ENCODE measurements around the gene ISG15.
"Not testable (repeated sequence)": the region's sequence is repeated elsewhere in the genome, so short reads cannot be mapped to it uniquely, and the experiment has no call there.

ISG15 gene

DNA sequence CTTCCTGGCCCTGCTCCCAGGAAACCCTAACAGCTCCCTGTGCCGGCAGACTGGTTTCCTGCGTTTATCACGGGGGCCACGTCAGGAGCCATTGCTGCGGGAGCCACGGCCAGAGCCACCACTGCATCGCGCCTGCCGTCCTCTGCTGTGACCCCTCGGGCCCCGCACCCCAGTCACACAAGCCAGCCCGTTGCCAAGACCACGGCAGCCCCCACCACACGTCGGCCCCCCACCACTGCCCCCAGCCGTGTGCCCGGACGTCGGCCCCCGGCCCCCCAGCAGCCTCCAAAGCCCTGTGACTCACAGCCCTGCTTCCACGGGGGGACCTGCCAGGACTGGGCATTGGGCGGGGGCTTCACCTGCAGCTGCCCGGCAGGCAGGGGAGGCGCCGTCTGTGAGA lies 34.7 kb downstream of the ISG15 start:
- no peak for DNase-seq

DNA sequence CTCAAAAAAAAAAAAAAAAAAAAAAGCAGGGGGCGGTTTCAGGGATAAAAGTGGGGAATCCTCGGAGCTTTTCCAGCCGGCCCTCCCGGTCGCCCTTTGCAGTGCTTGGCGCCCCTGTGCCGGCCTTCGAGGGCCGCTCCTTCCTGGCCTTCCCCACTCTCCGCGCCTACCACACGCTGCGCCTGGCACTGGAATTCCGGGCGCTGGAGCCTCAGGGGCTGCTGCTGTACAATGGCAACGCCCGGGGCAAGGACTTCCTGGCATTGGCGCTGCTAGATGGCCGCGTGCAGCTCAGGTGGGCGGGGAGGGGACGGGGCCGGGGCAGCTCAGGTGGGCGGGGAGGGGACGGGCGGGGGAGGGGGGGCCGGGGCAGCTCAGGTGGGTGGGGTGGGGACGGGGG lies 35.5 kb downstream of the ISG15 start:
- DNase-seq, result no peak

DNA sequence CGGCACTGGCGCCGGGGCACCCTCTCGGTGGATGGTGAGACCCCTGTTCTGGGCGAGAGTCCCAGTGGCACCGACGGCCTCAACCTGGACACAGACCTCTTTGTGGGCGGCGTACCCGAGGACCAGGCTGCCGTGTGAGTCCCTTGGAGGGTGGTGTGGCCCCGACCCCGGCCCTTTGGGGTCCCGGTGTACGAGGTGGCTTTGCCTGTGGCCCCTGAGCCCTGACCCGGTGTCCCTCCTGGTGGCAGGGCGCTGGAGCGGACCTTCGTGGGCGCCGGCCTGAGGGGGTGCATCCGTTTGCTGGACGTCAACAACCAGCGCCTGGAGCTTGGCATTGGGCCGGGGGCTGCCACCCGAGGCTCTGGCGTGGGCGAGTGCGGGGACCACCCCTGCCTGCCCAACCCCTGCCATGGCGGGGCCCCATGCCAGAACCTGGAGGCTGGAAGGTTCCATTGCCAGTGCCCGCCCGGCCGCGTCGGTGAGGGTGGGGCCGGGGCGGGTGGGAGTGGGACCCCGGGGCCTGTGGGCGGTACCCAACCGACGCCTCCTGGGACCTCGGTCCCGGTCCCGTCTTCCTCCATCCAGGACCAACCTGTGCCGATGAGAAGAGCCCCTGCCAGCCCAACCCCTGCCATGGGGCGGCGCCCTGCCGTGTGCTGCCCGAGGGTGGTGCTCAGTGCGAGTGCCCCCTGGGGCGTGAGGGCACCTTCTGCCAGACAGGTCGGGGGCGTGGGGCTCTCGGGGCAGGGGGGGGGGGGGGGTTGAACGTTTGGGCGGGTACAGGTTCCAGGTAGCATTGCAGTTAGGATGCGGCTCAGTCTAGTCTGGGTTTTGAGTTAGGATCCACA lies 36.2 kb downstream of the ISG15 start:
- no peak for DNase-seq

DNA sequence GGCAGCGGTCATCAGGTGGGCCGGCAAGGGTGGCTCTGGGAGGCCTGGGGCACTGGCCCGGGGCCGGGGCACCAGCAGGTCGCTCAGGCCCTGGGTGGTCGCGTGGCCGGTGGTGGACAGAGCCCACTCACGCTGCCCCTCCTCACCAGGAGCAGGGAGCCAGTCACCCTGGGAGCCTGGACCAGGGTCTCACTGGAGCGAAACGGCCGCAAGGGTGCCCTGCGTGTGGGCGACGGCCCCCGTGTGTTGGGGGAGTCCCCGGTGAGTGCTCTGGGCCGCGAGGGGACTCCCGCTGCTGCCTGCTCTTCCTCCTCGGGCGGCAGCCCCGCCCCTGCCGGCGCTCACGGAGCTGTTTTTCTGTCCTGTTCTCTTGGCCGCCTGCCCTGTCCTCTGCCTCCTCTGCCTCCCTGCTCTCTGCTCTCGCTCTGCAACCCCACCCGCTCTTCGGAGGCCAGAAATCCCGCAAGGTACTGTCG lies 37.3 kb downstream of the ISG15 start:
- DNase-seq, result no peak

DNA sequence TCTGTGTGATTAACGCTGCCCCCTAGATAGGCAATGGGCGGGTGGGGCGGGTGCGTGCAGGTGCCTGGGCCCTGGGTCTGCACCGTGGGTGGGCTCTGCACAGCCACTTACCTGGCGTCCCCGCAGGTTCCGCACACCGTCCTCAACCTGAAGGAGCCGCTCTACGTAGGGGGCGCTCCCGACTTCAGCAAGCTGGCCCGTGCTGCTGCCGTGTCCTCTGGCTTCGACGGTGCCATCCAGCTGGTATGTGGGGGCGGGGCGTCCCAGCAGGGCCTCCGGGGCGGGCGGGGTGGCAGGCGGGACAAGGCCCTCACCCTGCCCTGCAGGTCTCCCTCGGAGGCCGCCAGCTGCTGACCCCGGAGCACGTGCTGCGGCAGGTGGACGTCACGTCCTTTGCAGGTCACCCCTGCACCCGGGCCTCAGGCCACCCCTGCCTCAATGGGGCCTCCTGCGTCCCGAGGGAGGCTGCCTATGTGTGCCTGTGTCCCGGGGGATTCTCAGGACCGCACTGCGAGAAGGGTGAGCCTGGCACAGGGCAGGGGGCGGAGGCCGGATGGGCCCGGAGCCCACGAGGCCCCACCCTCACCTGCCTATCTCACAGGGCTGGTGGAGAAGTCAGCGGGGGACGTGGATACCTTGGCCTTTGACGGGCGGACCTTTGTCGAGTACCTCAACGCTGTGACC lies 38.0 kb downstream of the ISG15 start:
- DNase-seq, result no peak

DNA sequence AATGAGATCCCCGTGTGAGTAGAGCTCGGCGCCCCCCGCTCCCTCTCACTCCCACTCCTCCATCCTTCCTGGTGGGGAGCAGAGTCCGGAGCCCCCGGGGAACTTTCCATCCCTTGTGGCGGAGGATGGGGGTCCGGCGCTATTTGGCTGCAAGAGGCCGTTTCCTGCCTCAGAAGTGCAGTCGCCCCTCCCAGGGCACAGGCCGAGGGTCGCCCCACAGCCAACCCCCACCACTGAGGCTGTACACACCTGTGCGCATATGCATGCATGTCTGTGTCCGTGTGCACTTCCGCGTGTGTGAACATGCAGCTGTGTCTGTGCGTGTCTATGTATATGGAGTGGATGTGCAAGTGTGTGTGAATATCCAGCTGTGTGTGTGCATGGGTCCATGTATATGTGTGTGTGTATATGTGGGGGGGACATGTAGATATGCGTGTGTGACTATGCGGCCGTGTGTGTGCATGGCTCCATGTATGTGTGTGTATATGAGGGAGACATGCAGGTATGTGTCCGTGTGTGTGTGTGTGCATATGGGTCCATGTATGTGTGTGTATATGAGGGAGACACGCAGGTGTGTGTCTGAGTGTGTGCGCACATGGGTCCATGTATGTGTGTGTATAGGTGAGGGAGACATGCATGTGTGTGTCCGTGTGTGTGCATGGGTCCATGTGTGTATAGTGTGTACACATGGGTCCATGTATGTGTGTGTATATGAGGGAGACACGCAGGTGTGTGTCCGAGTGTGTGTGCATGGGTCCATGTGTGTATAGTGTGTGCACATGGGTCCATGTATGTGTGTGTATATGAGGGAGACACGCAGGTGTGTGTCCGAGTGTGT lies 38.9 kb downstream of the ISG15 start:
- no peak for DNase-seq

DNA sequence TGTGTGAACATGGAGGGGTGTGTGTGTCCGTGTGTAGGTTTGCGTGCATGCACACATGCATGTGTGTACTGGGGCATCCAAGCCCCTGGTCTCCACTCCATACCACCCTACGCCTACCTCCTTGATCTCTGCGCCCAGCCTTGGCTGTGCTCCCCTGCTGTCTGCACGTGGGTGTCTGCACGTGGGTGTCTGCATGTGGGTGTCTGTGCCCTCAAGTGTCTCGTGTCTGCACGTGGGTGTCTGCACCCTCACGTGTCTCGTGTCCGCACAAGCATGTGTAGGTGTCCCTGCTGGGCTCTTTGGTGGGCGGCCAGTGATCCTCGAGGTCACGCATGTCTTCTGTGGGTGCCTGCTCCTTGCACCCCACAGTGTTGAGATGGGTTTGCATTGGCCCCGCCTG lies 39.7 kb downstream of the ISG15 start:
- no peak for DNase-seq

DNA sequence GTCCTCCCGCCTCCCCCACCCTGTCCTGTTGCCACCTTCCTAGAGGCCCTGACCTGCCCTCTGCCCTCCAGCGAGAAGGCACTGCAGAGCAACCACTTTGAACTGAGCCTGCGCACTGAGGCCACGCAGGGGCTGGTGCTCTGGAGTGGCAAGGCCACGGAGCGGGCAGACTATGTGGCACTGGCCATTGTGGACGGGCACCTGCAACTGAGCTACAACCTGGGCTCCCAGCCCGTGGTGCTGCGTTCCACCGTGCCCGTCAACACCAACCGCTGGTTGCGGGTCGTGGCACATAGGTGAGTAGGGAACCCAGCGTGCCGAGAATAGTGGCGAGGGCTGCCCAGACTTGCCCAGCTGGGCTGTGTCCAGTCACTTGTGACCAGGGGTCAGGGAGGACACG lies 40.4 kb downstream of the ISG15 start:
- no peak for DNase-seq

DNA sequence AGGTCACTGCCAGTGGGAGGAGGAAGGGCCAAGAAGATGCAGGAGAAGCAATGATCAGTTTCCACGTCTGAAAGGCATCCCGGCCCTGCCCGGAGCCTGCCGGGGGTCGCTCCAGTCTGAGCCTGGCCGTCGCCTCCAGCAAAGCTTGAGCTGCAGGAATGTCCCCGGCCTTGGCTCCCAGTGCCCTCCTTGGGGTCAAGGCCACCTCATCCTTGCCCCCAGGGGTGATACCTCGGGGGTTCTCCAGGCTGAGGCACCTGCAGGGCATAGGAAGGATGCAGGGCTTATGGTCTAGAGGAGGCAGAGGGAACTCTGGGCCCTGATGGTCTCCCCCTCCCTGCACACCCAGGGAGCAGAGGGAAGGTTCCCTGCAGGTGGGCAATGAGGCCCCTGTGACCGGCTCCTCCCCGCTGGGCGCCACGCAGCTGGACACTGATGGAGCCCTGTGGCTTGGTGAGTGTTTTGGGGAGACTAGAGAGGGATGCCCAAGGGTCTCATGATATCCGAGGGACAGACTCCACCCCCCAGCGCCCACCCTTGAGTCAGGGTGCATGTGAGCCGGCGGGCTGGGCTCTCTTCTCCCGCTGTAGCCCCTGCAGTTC lies 40.9 kb downstream of the ISG15 start:
- no peak for DNase-seq

DNA sequence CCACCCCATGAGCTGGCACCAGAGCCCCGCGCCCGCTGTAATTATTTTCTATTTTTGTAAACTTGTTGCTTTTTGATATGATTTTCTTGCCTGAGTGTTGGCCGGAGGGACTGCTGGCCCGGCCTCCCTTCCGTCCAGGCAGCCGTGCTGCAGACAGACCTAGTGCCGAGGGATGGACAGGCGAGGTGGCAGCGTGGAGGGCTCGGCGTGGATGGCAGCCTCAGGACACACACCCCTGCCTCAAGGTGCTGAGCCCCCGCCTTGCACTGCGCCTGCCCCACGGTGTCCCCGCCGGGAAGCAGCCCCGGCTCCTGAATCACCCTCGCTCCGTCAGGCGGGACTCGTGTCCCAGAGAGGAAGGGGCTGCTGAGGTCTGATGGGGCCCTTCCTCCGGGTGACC lies 41.7 kb downstream of the ISG15 start:
- DNase-seq, result no peak

DNA sequence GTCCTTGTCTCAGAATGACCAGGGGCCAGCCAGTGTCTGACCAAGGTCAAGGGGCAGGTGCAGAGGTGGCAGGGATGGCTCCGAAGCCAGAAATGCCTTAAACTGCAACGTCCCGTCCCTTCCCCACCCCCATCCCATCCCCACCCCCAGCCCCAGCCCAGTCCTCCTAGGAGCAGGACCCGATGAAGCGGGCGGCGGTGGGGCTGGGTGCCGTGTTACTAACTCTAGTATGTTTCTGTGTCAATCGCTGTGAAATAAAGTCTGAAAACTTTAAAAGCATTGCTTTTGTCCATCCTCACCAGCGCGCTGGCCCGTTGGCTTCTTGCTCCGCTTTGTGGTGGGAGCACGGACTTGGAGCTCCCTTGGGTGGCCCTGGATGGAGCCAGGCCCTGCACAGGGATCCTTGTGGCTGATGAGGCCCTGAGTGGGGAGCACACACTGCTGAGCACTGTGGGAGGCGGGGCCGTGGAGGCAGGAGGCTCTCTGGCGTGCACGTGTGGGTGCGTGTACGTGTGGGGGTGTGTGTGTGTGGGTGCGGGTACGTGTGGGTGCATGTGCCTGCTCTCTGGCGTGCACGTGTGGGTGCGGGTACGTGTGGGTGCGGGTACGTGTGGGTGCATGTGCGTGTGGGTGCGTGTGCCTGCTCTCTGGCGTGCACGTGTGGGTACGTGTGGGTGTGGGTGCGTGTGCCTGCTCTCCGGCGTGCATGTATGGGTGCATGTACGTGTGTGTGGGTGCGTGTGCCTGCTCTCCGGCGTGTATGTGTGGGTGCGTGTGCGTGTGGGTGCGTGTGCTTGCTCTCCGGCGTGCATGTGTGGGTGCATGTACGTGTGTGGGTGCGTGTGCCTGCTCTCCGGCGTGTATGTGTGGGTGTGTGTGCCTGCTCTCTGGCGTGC lies 42.8 kb downstream of the ISG15 start:
- no peak for DNase-seq

DNA sequence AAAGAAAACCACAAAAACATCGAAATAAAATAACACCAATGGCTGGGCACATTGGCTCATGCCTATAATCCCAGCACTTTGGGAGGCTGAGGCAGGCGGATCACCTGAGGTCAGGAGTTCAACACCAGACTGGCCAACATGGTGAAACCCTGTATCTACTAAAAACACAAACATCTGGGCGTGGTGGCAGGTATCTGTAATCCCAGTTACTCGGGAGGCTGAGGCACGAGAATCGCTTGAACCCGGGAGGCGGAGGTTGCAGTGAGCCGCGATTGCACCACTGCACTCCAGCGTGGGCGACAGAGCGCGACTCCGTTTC lies 44.4 kb downstream of the ISG15 start:
- DNase-seq, result not testable (repeated sequence)

DNA sequence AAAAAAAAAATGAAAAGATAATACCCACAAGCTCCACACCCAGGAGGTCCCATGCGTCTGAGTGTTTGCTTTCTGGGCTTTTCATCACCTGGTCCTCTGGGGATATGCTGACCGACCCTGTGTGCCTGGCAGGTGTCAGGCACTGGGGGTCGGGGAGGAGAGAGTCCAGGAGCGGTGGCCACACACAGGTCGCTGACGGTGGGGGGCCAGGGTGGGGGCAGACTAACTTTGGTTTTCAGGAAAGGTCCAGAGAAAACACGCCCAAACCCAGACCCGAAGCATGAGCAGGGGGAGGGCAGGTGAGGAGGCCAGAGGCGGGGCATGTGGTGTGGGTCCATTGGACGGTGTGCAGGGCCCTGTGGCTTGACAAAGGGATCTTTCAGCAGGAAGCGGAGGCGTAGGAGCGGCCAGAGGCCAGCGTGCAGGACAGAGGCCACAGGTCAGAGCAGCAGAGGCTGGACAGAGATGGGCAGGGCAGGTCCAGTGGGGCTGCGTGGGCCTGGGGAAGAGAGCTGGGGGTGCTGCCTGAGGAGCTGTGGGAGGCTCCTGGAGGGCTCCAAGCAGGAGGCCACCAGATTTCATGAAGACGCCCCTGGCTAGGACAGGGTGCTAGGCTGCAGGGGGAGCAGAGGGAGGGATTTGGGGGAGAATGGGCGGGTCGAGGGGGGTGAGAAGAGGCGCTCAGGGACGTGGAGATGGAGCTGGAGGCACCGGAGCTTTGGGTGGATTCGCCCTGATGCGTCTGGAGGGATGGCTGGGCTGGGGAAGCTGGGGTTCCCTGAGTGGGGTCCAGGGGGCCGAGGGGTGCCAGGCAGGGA lies 45.0 kb downstream of the ISG15 start:
- no peak for DNase-seq

DNA sequence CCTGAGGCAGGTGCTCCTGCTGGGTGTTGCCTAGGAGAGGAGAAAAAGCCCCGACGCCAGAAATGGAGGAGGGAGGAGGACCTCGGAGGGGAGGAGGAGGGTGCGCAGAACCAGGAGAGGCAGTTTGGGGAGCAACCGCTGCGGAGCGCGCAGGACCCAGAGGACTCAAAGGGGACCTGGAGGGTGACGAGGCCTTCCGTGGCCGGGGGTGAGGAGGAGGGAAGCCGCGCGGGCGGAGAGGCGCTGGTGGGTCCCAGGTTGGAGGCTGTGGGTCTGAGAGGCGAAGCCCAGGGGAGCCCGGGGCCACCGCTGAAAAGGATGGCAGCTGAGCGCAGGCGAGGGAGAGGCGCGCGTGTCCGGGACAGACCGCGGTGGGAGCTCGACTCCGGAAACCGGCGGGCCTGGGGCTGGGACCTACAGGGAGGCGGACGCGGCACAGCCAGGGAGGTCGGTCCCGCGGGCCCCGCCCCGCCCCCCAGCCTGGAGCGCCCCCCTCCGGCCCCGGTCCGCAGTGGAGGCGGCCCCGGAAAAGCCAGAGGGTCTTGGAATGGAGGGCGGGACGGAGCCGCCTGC lies 45.7 kb downstream of the ISG15 start:
- peak; percentile 27 for DNase-seq

DNA sequence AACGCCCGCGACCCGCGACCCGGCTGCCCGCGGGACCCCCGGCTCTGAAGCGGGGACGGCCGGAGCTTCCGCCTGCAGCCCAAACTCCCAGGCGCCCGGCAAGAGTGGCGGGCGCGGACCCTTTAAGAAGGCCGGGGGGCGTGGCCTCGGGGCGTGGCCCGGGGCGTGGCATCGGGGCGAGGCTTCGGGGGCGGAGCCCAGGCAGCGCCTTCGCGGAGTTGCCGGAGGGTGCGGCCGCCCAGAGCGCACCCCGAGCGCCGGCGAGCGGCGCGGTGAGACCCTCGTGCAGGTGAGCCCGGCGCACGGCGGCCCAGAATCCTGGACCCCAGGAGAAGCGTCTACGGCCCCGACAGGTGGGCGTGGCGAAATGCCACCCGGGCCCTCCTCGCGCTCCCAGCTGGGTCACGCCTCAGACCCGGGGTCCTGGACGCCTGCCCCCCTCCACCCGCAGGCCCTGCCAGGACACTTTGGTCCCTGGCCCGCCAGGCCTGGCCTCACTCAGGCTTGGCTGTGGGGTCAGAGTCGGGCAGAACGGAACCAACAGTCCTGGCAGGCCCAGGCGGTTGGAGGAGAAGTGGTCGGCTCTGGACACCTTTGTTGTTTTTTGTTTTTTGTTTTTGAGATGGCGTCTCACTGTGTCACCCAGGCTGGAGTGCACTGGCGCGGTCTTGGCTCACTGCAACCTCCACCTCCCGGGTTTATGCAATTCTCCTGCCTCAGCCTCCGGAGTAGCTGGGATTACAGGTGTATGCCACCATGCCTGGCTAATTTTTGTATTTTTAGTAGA lies 46.4 kb downstream of the ISG15 start:
- peak; percentile 68 for DNase-seq

DNA sequence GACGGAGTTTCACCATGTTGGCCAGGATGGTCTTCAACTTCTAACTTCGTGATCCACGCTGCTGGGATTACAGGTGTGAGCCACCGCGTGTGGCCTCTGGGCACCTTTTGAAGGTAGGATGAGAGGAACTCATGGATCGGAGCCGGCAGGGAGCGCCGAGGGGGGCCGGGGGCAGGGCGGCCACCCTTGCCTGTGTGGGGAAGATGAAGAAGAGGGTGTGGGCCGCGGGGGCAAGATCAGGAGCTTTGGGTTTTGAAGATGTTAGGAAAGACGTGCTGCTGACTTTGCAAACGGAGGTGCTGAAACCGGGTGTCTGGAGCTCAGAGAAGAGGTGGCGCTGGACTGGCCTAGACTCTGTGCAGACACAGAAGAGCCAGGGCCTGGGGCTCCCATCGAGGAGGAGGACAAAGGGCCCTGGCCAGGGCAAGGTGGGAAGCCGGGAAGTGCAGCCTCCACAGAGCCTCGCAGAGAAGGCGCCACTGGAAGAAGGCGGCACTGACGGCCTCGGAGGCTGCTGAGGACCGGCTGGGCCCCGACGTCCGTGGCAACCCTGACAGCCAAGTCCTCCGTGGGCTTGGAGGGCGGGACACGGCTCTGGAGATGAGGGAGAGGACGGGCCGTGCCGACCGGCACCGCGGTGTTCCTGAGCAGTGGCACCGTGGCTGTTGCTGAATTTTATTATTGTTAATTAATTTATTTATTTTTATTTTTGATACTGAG lies 47.1 kb downstream of the ISG15 start:
- no peak for DNase-seq

DNA sequence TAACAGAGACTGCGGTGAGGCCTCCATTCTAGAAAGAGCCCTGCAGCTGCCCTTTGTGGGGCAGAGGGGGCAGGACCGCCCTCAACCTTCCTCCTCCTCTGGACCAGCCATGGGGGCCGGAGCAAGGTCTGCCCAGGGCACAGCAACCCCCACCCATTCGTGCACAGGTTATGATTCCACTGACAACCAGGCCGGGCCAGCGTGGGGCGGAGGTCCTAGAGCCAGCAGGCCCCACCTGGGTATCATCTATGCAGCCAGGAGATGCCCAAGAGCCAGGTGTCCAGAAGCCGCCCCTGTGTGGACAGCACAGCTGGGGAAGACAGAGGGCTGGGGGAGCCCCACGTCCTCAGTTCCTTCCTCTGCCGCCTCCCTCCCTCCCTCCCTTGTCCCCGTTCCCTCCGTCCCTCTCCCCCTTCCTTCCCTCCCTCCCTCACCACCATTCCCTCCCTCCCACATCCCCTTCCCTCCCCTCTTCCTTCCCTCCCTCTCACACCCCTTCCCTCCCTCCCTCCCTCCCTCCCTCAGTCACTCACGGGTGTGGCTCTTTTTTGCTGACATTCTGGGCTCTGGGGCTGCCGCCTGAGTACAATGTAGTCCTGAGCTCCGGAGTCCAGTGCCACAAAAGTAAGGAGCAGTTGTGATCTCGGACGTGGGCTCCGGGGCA lies 48.5 kb downstream of the ISG15 start:
- no peak for DNase-seq

DNA sequence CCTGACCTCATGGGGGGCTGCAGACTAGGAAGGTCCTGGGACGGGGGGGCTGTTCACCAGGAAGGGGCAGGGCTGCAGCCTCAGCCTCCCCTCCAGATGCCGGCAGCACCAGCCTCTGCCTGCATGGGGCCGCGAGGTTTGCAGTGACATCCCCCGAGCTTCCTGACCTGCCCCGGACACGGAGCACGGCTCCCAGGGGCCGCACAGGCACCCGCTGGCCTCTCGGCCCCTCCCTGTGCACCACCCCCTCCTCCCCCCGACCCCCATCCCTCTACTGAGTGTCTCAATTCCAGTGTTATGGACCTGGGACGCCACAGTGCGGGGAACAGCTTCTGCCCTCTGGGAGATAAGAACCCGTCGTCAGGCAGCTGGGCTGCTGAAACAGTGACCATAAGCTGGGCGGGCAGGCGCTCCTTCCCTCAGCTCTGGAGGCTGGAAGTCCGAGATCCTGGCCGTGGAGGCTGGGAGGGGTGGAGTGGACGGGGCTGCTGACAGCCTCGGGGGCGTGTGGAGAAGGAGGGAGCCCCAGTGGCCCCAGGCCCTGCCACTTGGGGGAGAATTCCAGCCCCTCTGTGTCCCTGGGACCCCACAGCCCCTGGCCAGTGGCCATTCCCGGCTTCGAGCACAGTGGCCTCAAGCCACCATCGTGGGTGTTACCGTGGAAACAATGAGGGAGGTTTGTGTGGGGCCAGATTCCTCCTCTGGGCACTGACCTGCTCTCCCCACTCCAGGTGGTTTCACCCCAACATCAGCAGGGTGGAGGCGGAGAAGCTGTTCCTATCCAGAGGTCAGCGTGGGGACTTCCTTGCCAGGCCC lies 49.3 kb downstream of the ISG15 start:
- DNase-seq, result no peak

Data from NCI-H2171 treated with DMSO at 0.1 percent for 48 hours (cell line).